Left ventricle myocardium superior (tissue), 1 donor: ENCODE data around the gene FN1. TPM values are rescaled to one million over a fixed set of nuclear protein-coding genes. Genes with fewer than 3 reads are reported as not detected.

Experiments
- ATAC-seq: fragments of 200-7000 bp; cut with Tn5 transposase; one replicate; pipeline ENCODE4 v1.9.1; 2020; ENCODE audit warnings: mild to moderate bottlenecking, moderate library complexity
- DNase-seq: peaks from one replicate; pipeline ENCODE4 v3.0.0-alpha.2; 2020
- intact Hi-C: fragments of 100-400 bp; cut with micrococcal nuclease; formaldehyde crosslinking; loops from one replicate; pipeline ENCODE4 v1.11.0; 2022
- total RNA-seq: library from RNA; stranded (reverse); fragmentation: NEBNext Ultra II Directional; extraction: Animal tissue kit (Norgen Biotek cat#: 25700); gene quantifications from one replicate; pipeline ENCODE4 v1.2.1, GENCODE V29; 2021
- donor health status: DM: no; HTN: yes; CAD: no; lungs with severe emphysema.

Gene FN1
- total RNA-seq, 1 donor from 2014 or later: 68.9 TPM

GRCh38 chr2:215428060-215428910 is 7.6 kb downstream of the FN1 start:
- DNase-seq (no peak), ATAC-seq (no peak)
- intact Hi-C loops: no loop called here

DNA sequence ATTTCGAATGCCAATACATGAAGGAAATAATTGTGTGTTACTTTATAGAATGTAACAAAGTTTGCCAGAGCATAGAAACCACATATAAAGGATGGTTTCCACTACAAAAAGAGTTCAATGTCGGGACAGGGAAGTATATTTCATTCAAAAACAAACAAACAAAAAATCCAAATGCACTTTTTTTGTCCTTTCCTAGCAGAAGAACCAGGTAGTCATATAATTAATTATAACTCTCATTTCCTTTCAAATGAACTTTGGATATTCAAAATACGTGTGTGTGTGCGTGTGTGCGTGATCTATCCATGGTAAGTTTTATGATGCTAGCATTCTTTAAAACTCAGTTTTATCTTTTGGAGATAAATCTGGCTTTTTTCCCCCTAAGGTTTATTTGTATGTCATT is 8.3 kb downstream of the FN1 start:
- intact Hi-C loops: no loop called here
- ATAC-seq: no peak
- no peak for DNase-seq

GRCh38 chr2:215425021-215425782 is 10.7 kb downstream of the FN1 start:
- no peak for DNase-seq
- intact Hi-C loops: no loop called here
- no peak for ATAC-seq

DNA sequence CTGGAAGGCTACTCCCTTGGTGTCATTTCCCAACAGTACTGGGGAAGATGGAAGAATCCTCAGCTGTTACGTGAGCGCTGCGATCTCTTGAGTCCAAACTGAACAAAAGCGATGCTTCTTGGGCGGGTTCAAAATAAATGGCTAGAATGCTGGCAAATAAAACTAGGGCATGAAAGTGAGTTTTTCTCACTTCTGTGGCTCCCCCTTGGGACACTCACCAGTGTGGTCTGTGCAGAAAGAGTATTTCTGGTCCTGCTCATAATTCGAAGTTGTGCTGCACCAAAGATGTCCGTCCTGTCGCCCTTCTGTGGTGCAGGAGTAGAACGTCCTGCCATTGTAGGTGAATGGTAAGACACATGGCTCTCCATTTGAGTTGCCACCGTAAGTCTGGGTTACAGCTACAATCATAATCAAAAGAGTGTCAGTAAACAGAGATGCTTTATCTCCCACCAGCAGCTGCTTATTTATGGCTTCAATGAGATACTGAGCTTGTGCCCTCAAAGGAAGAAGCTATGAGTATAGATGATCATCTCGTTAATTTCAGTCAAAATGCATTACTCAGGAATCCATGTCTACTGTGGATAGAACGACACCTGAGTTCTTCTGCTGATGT is 11.8 kb downstream of the FN1 start:
- intact Hi-C loops: no loop called here
- ATAC-seq: no peak
- no peak for DNase-seq

GRCh38 chr2:215423234-215423633 is 12.6 kb downstream of the FN1 start:
- no peak for ATAC-seq

DNA sequence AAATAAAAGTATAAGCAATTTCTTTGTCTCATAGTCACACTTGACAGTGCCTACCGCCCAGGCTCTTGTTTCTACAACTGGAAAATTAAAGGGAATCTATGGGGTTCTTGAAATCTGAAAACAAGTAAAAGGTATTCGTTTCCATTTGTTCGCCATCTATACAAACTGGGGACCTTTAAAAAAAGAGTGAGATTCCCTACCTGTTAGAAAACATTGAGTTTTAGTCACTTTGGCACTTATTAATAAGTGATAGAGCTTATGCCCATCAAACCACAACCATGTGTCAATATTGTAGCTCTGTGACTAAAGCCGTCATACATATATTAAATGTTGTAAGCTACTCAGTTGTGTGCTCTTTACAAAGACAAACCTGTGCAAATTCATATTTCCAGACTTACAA is 13.2 kb downstream of the FN1 start:
- intact Hi-C loops: no loop called here
- DNase-seq (no peak), ATAC-seq (no peak)

More at GRCh38 chr2:215423234-215423633, 12.6 kb downstream of the FN1 start:
- intact Hi-C loops: no loop called here
- DNase-seq: no peak

- no peak for ATAC-seq
- DNase-seq: no peak
- intact Hi-C loops: no loop called here
Observed at GRCh38 chr2:215421859-215422461, 13.9 kb downstream of the FN1 start.

- no peak for ATAC-seq
Observed at GRCh38 chr2:215420471-215420935, 15.4 kb downstream of the FN1 start.

DNA sequence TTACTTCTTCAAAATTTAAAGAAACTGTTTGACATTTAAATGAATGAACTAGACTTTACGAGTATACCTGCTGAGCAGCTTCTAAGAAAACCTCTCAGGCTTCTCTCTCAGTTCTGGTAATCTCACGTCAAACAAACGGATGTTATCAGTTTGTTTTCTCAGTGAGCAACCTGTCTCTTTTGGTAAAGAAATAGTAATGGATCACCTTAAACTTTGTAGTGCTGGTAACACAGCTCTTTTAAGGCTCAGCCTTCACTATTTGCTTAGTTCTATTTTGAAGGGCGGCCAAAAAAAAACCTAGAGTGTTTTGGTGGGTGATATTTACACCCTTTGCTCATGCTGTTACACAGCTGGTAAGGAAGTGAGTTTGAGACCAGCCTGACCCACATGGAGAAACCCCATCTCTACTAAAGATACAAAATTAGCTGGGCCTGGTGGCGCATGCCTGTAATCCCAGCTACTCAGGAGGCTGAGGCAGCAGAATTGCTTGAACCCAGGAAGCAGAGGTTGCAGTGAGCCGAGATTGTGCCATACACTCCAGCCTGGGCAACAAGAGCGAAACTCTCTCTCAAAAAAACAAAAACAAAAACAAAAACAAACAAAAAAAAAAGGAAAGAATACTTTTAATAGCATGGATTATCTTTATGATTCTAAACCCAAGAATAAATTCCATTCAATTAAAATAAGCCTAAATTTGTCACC is 15.9 kb downstream of the FN1 start:
- ATAC-seq: no peak
- DNase-seq: no peak
- intact Hi-C loops: no loop called here

More at GRCh38 chr2:215420471-215420935, 15.4 kb downstream of the FN1 start:
- intact Hi-C loops: no loop called here
- no peak for DNase-seq

DNA sequence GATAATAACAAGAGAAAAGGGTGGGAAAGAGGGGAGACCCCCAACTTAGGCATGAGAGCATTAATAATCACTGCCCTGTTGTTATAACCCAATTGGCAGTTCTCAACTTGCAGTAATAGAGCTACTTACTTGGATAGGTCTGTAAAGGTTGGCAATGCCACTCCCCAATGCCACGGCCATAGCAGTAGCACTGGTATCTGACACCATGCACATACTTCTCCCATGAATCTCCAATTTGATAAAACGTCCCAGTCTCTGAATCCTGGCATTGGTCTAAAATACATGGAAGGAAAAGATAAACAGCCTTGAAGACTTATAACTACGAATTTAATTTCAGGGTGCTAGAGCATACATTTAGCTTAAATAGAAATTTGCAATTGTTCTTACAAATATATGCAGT is 16.8 kb downstream of the FN1 start:
- DNase-seq: no peak
- no peak for ATAC-seq
- intact Hi-C loops: no loop called here

- DNase-seq (no peak), ATAC-seq (no peak)
- intact Hi-C loops: no loop called here
Observed at GRCh38 chr2:215418064-215418963, 17.6 kb downstream of the FN1 start.

GRCh38 chr2:215417400-215417951 is 18.4 kb downstream of the FN1 start:
- DNase-seq (no peak), ATAC-seq (no peak)
- intact Hi-C loops: no loop called here

- intact Hi-C loops: no loop called here
- ATAC-seq (no peak), DNase-seq (no peak)
Observed at GRCh38 chr2:215416656-215417055, 19.2 kb downstream of the FN1 start.

DNA sequence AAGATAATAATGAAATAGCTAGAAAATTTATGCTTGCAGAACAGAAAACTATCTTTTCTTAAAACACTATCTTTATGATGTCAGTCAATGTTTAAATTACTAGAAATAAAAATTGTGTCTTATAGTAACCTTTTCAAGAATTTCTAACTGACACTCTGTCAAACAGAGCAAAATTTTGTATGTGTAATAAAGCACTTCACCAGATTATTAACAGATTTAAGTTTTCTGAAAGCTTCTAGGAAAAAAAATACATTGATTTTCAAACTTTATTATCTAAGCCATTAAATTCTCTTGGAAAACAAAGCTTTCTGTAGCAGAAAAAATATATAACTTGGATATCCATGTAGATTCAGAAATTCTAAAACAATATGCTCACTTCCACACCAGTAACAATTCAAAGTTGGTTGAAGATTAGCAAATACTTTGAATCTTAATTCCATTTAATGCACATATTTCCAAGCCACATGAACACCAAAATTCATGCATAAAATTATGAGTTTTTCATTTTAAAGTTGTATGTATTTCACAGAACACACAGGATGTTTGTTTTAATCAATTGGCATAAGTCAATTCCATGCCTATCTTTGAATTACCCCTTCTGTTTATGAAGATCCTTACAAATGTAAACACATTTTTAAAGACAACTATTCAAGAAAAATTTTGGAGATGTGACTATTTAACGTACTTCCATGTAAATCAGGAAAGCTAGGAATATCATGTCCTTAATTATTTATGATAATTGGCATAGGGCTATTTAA is 19.9 kb downstream of the FN1 start:
- no peak for ATAC-seq
- intact Hi-C loops: no loop called here
- no peak for DNase-seq

DNA sequence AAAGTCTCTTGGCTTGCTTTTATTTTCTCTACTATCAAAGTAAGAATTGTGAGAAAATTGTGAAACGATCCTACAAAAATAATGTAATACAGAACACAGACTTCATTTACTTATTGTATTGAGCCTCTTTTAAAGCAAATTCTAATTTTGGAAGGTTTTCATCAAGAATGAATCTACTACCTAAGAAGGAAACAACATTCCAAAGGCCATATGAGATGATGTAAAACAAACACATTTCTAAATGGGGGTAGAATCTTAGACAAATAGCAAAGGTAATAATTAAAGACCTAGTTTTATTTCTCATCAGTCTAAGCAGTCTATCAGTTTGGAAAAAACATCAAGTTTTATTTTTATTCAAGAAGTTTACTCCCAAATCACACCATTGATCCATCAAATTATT is 20.6 kb downstream of the FN1 start:
- ATAC-seq (no peak), DNase-seq (no peak)
- intact Hi-C loops: no loop called here

GRCh38 chr2:215414674-215415073 is 21.2 kb downstream of the FN1 start:
- DNase-seq: no peak
- ATAC-seq: no peak
- intact Hi-C loops: no loop called here

- ATAC-seq: no peak
- intact Hi-C loops: no loop called here
- DNase-seq: no peak
Observed at GRCh38 chr2:215413974-215414373, 21.9 kb downstream of the FN1 start.
